SU-DHL-6 (cell line): ENCODE measurements around the gene KCTD16.

ENCODE experiments used
- CTCF ChIP-seq: fragments of 200-600 bp; sonication (generic); IDR thresholded peaks from one replicate; pipeline ENCODE4 v1.5.1; 2017; ENCODE audit warnings: antibody characterized with exemption, mild to moderate bottlenecking, low read length, moderate library complexity; ENCODE audit not compliant: insufficient read depth, poor library complexity, severe bottlenecking
- EZH2phosphoT487 ChIP-seq: fragments of 200-600 bp; sonication (generic), shearing (Covaris generic); conservative IDR thresholded peaks from 2 replicates; pipeline ENCODE4 v1.6.1; 2018; ENCODE audit warnings: mild to moderate bottlenecking, antibody characterized with exemption, low read length, moderate library complexity, mixed read lengths

- no peak for TF ChIP-seq CTCF
- TF ChIP-seq EZH2phosphoT487: no peak
Measured at GRCh38 chr5:144141585-144141984, 29.1 kb upstream of the KCTD16 start.
